Epithelial cell of esophagus (primary cell): ENCODE data around the gene ACTR1A.
A peak's percentile ranks its signal among the peaks of the same experiment; 100 is the strongest.

Experiments used
- DNase-seq: peaks from one replicate; pipeline ENCODE4 v3.0.0; 2010; ENCODE audit warnings: low read depth
- H3K4me3 ChIP-seq: 2 replicates; pipeline ENCODE4 v1.5.1; 2011; ENCODE audit warnings: mild to moderate bottlenecking, low read length, control low read depth
- TF ChIP-seq, protein P1 (sequence below): IDR thresholded peaks from 2 replicates; pipeline ENCODE4 v1.5.1; 2011; ENCODE audit warnings: low read depth, mild to moderate bottlenecking, low read length, control low read depth, inconsistent platforms; ENCODE audit not compliant: insufficient read depth; ENCODE audit errors: missing control alignments

The ACTR1A gene

DNA sequence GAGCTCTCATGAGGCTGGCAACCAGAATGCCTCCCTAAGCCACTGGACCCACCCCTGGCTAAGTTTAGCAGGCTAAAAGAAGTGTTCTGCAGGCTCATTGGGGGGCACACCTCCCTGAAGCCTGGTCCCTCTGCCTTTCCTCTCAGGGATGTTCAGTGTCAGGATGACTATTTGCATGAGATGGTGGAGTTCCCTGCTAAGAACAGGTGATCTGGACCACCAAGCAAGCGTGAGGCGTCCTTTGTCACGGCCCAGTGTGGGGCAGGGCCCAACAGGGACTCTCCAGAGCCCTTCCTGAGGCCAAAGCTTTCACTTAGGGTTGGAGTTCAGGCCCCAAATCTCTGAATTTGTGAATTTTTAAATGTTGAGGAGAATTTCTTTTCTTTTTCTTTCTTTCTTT lies 13.2 kb upstream of the ACTR1A start:
- TF ChIP-seq, protein P1, sequence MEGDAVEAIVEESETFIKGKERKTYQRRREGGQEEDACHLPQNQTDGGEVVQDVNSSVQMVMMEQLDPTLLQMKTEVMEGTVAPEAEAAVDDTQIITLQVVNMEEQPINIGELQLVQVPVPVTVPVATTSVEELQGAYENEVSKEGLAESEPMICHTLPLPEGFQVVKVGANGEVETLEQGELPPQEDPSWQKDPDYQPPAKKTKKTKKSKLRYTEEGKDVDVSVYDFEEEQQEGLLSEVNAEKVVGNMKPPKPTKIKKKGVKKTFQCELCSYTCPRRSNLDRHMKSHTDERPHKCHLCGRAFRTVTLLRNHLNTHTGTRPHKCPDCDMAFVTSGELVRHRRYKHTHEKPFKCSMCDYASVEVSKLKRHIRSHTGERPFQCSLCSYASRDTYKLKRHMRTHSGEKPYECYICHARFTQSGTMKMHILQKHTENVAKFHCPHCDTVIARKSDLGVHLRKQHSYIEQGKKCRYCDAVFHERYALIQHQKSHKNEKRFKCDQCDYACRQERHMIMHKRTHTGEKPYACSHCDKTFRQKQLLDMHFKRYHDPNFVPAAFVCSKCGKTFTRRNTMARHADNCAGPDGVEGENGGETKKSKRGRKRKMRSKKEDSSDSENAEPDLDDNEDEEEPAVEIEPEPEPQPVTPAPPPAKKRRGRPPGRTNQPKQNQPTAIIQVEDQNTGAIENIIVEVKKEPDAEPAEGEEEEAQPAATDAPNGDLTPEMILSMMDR: no peak
- DNase-seq: no peak
- H3K4me3 ChIP-seq: no peak overlapping the region

DNA sequence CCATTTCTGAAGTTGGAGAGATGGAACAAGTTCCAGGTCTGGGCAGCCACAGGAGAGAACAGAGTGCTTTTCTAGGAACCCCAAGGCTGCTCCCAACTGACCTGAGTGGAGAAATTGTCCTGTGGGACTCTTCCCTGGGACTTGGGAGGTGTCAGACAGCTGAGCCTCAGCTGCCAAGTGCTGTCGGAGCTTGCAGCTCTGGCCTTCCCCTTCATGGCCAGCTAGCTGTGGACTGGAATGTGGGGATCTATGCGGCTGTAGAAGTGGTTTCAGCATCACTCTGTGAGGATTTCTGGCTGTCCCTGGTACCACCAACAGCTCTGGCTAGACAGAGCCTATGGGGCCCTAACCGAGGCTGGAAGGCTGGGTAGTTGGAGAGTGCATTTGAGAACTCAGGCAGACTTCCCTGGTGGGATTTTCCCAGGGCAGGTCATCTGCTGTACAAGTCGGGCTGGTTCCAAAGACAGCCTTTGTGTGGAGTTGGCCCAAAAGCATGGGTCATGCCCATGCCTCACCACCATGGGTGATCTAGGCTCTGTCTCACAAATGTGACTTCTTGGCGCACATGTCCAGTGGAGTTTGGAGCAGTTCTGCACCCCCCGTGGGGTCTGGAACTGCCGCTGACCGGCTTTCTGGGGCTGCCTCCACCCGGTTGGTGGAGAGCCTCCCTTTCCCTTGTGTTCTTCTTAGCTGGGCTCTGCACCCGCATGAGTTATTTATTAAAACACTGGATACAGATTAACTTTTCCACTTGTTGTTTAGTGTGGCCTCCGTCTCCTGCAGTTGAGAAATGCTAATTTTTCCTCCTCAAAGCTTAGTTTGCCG lies 12.2 kb upstream of the ACTR1A start:
- TF ChIP-seq, protein P1: no peak
- H3K4me3 ChIP-seq: no peak overlapping the region
- no peak for DNase-seq

DNA sequence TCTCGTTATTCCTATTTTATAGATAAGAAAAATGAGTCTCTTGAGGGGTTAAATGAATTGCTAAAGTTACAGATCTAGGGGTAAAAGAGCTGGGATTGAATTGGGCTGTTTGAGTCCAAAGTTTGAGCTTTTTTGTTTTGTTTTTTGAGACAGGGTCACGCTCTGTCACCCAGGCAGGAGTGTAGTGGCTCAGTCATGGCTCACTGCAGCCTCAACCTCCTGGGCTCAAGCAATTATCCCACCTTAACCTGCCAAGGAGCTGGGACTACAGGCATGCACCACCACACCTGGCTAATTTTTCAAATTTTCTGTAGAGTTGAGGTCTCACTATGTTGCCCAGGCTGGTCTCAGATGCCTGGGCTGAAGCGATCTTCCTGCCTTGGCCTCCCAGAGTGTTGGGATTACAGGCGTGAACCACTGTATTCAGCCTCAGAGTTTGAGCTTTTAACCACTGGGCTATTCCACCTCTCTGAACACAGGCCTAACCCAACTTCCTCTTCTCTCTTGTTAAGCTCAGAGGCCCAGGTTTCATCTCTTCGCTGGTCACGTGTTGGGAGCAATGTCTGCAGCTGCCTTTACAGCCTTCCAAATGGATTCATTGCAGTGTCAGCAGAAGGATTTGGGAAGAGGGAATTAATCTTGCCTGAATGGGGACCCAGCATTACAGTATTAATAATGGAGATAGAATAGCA lies 9.2 kb upstream of the ACTR1A start:
- DNase-seq: no peak
- H3K4me3 ChIP-seq: no peak overlapping the region
- TF ChIP-seq, protein P1: no peak

DNA sequence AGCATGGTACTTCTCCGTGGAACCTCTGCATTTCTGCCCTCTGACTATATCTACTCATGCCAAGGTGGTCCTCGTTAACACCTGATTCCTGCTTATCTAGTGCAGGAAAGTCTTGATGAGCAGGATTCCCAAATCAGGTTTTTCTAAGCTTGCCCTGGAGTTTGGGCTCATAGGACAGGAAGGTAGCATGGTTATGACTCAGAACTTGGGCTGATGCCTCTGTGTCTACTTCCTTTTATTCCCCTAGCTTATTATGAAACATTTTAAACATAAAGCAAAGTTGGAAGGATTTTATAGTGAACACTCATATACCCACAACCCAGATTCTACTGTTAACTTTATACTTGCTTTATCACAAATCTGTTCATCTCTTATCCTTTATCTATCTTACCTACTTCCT lies 6.9 kb upstream of the ACTR1A start:
- H3K4me3 ChIP-seq: no peak overlapping the region
- DNase-seq: peak; percentile 87
- TF ChIP-seq, protein P1: no peak

DNA sequence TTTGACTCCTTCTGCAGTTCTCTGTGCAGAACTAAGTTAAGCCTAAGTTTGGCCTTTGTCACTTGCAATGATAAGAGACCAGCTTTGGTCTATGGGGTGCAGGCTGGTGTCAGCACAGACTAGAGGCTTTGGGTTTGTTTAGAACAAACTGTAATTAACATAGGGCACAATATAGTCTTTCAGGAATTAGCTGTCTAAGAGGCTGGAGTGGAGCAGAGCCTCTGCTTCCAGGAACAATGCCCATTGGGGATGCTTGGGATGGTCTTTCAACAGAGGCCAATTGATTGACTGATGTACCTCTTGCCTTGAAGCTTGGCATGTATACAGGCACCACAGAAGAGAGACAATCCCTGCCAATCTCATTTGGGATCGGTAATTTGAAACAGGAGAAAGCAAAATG lies 6.0 kb upstream of the ACTR1A start:
- TF ChIP-seq, protein P1: no peak
- H3K4me3 ChIP-seq: no peak overlapping the region
- DNase-seq: no peak

DNA sequence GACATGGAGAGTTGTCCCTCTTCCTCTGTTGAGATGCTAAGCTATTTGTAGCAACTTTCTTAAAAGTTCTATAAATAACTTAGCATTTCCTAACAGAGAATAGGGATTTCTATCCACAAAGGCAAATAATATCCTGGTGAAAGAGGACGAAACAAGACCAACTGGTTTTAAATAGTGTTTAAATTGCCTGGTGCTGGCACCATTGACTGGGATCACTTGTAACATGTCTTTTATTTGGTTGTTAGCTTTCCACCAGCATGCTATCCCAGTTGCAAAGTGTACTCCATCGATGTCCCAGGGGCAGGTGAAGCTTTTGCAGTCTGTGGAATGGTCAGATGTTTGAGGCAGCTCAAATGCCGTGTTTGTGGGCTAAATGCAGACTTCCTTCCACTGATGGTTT lies 5.0 kb upstream of the ACTR1A start:
- H3K4me3 ChIP-seq: no peak overlapping the region
- DNase-seq: peak; percentile 9

More for the DNA sequence above, 5.0 kb upstream of the ACTR1A start:
- TF ChIP-seq, protein P1: no peak
